Heart right ventricle (tissue), 16 donors: ENCODE results near the gene CHMP3. TPM values are rescaled to one million over a fixed set of nuclear protein-coding genes. Genes with fewer than 3 reads are reported as not detected.
"Not testable (repeated sequence)": the region's sequence is repeated elsewhere in the genome, so short reads cannot be mapped to it uniquely, and the experiment has no call there.

Experiments used
- ATAC-seq, 8 donors: fragments of 200-7000 bp; cut with Tn5 transposase; one replicate each; pipeline ENCODE4 v1.9.1; 2020; ENCODE audit warnings: mild to moderate bottlenecking in 8 of 8, moderate library complexity in 8 of 8, moderate number of reproducible peaks in 1 of 8
- DNase-seq, 2 donors: peaks; one replicate each; pipeline ENCODE4 v3.0.0-alpha.2; 2020
- H3K27ac ChIP-seq, 10 donors: fragments of 200-600 bp; sonication (generic) in 2 of 10; one replicate each; pipeline versions ENCODE4 v1.5.0 to v1.8.0; 2020 to 2022; ENCODE audit warnings: mild to moderate bottlenecking in 3 of 10
- H3K27me3 ChIP-seq, 7 donors: fragments of 200-600 bp; one replicate each; pipeline ENCODE4 v1.8.0; 2021 to 2022; ENCODE audit warnings: mild to moderate bottlenecking in 2 of 7
- H3K36me3 ChIP-seq, 9 donors: fragments of 200-600 bp; sonication (generic) in 1 of 9; one replicate each; pipeline versions ENCODE4 v1.5.0 to v1.8.0; 2020 to 2022; ENCODE audit warnings: mild to moderate bottlenecking in 2 of 9
- H3K4me1 ChIP-seq, 9 donors: fragments of 200-600 bp; sonication (generic) in 1 of 9; one replicate each; pipeline versions ENCODE4 v1.5.0 to v1.8.0; 2020 to 2022; ENCODE audit warnings: mild to moderate bottlenecking in 4 of 9
- H3K4me3 ChIP-seq, 10 donors: fragments of 200-600 bp; sonication (generic) in 2 of 10; one replicate each; pipeline versions ENCODE4 v1.5.0 to v1.8.0; 2020 to 2022; ENCODE audit warnings: mild to moderate bottlenecking in 7 of 10, moderate library complexity in 2 of 10
- H3K9me3 ChIP-seq, 11 donors: fragments of 200-600 bp in 10 of 11; sonication (generic) in 2 of 11; one replicate each; pipeline versions ENCODE4 v1.5.0 to v1.8.0; 2013 to 2022; ENCODE audit warnings: mild to moderate bottlenecking in 2 of 11, control low read depth in 1 of 11, moderate library complexity in 1 of 11
- CTCF ChIP-seq, 9 donors: fragments of 200-600 bp; sonication (generic) in 2 of 9; IDR thresholded peaks; one replicate each; pipeline versions ENCODE4 v1.5.0 to v1.8.0; 2021 to 2022; ENCODE audit warnings: antibody characterized with exemption in 9 of 9, mild to moderate bottlenecking in 5 of 9, moderate library complexity in 1 of 9
- WGBS, 2 donors: extraction: QIAGEN DNeasy Blood & Tissue Kit; methylation state at CpG; one replicate each; pipeline ENCODE4 v1.1.7; 2013; ENCODE audit warnings: inconsistent platforms in 1 of 2; 5-methylcytosine and 5-hydroxymethylcytosine counted together
- intact Hi-C, 10 donors: fragments of 100-400 bp; cut with DNase I; formaldehyde crosslinking; loops; one replicate each; pipeline versions ENCODE4 v1.11.1 to v1.14.2; 2022
- polyA plus RNA-seq, 2 donors: library from polyadenylated mRNA; stranded (reverse); fragments of 200-250 nt; gene quantifications; one replicate each; pipeline ENCODE4 v1.2.3, GENCODE V29; 2013
- total RNA-seq, 10 donors: library from RNA; stranded (reverse); fragmentation: NEBNext Ultra II Directional in 3 of 10; extraction: Animal tissue kit (Norgen Biotek cat#: 25700) in 3 of 10; gene quantifications; one replicate each; pipeline versions ENCODE4 v1.2.1 to v1.2.4, GENCODE V29; 2021 to 2023
- donor health status: Arrhythmogenic right ventricular cardiomyopathy.
- donor health status: ischemic (EF 13 %, LVEDD 7.1; RV severe dilation, severe dysfunction).
- donor health status: healthy with polysubstance abuse.
- donor health status: DM: no; HTN: yes; CAD: no.
- donor health status: DM: no; HTN: no; CAD: no.
- donor health status: ischemic (EF 25% LVEDD 6.9; RV normal size, moderate dysfunction).
- donor health status: ischemic (EF 25% LVEDD 5.7; RV mildly dilated, moderate dysfunction).
- donor health status: healthy.
- donor health status: DM: yes; HTN: yes; CAD: no.
- donor health status: Ischemic cardiomyopathy.
- donor health status: ischemic (EF 35%, LVEDD 5.7; RV mildly dilated, moderate dysfunction).
- donor health status: nonischemic (EF 11% LVEDD 7.7; RV severe dilation, severe dysfunction).
- donor health status: DM: yes; HTN: yes; CAD: no.
- donor health status: PGD.
- donor health status: ischemic (EF 29% LVEDD 5.4; RV normal size, mild dysfunction).
- donor health status: nonischemic (EF 23%, LVEDD 6.1; RV moderate dilation, normal function).

Gene CHMP3
- total and polyA plus RNA-seq, 12 donors: 31.3 to 180 (median 158) TPM

GRCh38 chr2:86598966-86599365 is 35.7 kb upstream of the CHMP3 start:
- no peak for DNase-seq
- no peak for TF ChIP-seq CTCF (IDR thresholded peaks at IDR 0.05)
- H3K27ac ChIP-seq: peak overlapping the region in 2 of 10 donors; percentile 33 to 39
- no peaks in the 10 kb centered on the region for H3K27me3 ChIP-seq
- peaks cover 0 to 26% (median 3%) of the 10 kb centered on the region in 9 donors for H3K4me1 ChIP-seq
- intact Hi-C loops: loop anchor here in 1 of 10 donors (10.0 kb wide), 1 partner anchor 54 kb away; no protein-coding TSS in a partner anchor
- ATAC-seq: no peak
- no peaks in the 10 kb centered on the region for H3K9me3 ChIP-seq
- peaks cover 0 to 25% (median 8%) of the 10 kb centered on the region in 9 donors for H3K36me3 ChIP-seq
- 51 to 52% methylated on average over 2 of the region's 2 CpGs for WGBS, 2 donors
- H3K4me3 ChIP-seq: no peak overlapping the region

- WGBS, 2 donors: 22 to 37% methylated on average over 2 of the region's 2 CpGs
- no peaks in the 10 kb centered on the region for H3K36me3 ChIP-seq
- H3K4me1 ChIP-seq: peaks cover 0 to 41% (median 8%) of the 10 kb centered on the region in 9 donors
- peak overlapping the region; percentile 17 to 79 (median 66) for H3K27ac ChIP-seq
- intact Hi-C loops: loop anchor here in 1 of 10 donors (10.0 kb wide), 1 partner anchor 51 kb away; no protein-coding TSS in a partner anchor
- no peak overlapping the region for H3K4me3 ChIP-seq
- TF ChIP-seq CTCF (IDR thresholded peaks at IDR 0.05): no peak
- no peaks in the 10 kb centered on the region for H3K9me3 ChIP-seq
- no peaks in the 10 kb centered on the region for H3K27me3 ChIP-seq
- DNase-seq (no peak), ATAC-seq (peak; percentile 38 to 92 (median 86))
Measured at GRCh38 chr2:86596118-86596517, 32.9 kb upstream of the CHMP3 start.

GRCh38 chr2:86593266-86593665 is 30.0 kb upstream of the CHMP3 start:
- DNase-seq: no peak
- H3K4me1 ChIP-seq: peaks cover 0 to 32% (median 8%) of the 10 kb centered on the region in 9 donors
- peak overlapping the region in 7 of 10 donors; percentile 9 to 61 (median 30) for H3K27ac ChIP-seq
- H3K27me3 ChIP-seq: no peaks in the 10 kb centered on the region
- H3K4me3 ChIP-seq: no peak overlapping the region
- intact Hi-C loops: loop anchor here in 1 of 10 donors (10.0 kb wide), 1 partner anchor 48 kb away; no protein-coding TSS in a partner anchor
- 83 to 86% methylated on average over 2 of the region's 2 CpGs for WGBS, 2 donors
- TF ChIP-seq CTCF (IDR thresholded peaks at IDR 0.05): no peak
- ATAC-seq: no peak
- H3K36me3 ChIP-seq: no peaks in the 10 kb centered on the region
- peaks cover 0 to 5% (median 0%) of the 10 kb centered on the region in 11 donors for H3K9me3 ChIP-seq

GRCh38 chr2:86592547-86593230 is 29.4 kb upstream of the CHMP3 start:
- Histone ChIP-seq H3K27me3 (no peaks in the 10 kb centered on the region), H3K4me3 (no peak overlapping the region), H3K9me3 (peaks cover 0 to 5% (median 0%) of the 10 kb centered on the region in 11 donors), H3K36me3 (no peaks in the 10 kb centered on the region), H3K27ac (peak overlapping the region in 7 of 10 donors; percentile 14 to 61 (median 33)), H3K4me1 (peaks cover 0 to 32% (median 8%) of the 10 kb centered on the region in 9 donors)
- ATAC-seq (peak in 3 of 8 donors; percentile 54 to 67 (median 57)), DNase-seq (peak in 1 of 2 donors; percentile 37)
- no peak for TF ChIP-seq CTCF (IDR thresholded peaks at IDR 0.05)
- 20 to 34% methylated on average over 3 of the region's 3 CpGs for WGBS, 2 donors
- intact Hi-C loops: loop anchor here in 1 of 10 donors (10.0 kb wide), 1 partner anchor 48 kb away; no protein-coding TSS in a partner anchor

- H3K9me3 ChIP-seq, DNase-seq, H3K27ac ChIP-seq, H3K4me3 ChIP-seq, H3K36me3 ChIP-seq, ATAC-seq, H3K27me3 ChIP-seq: not testable (repeated sequence)
- H3K4me1 ChIP-seq: peaks cover 0 to 15% (median 5%) of the 10 kb centered on the region in 9 donors
- intact Hi-C loops: loop anchor here in 1 of 10 donors (10.0 kb wide), 1 partner anchor 45 kb away; no protein-coding TSS in a partner anchor
- 96 to 97% methylated on average over 5 of the region's 5 CpGs for WGBS, 2 donors
Measured at GRCh38 chr2:86589701-86590100, 26.5 kb upstream of the CHMP3 start.
